SK-N-SH (cell line): ENCODE measurements around the gene TMEM106C.

ENCODE experiments used
- EP300 ChIP-seq, 2 experiments: IDR thresholded peaks; 2 replicates each; pipeline versions ENCODE4 v1.4.0 to v1.6.1; 2012; ENCODE audit warnings: borderline replicate concordance in 1 of 2, low read depth in 1 of 2, low read length in 1 of 2
- FOXM1 ChIP-seq: IDR thresholded peaks from 2 replicates; pipeline ENCODE4 v1.4.0; 2012; ENCODE audit warnings: low read depth, mild to moderate bottlenecking
- GABPA ChIP-seq: IDR thresholded peaks from 2 replicates; pipeline ENCODE4 v1.4.0; 2012; ENCODE audit warnings: low read depth, mild to moderate bottlenecking
- GATA2 ChIP-seq: sonication (generic); formaldehyde crosslinking; IDR thresholded peaks from 2 replicates; pipeline ENCODE4 v1.5.0; 2020; ENCODE audit warnings: mild to moderate bottlenecking, missing genetic modification reagents
- JUND ChIP-seq: IDR thresholded peaks from 2 replicates; pipeline ENCODE4 v1.4.0; 2012
- NRF1 ChIP-seq: IDR thresholded peaks from 2 replicates; pipeline ENCODE4 v1.6.1; 2012; ENCODE audit warnings: low read depth, mild to moderate bottlenecking, low read length
- RAD21 ChIP-seq: IDR thresholded peaks from 2 replicates; pipeline ENCODE4 v1.6.1; 2012; ENCODE audit warnings: mild to moderate bottlenecking, low read length
- RCOR1 ChIP-seq: fragments of 150-350 bp; IDR thresholded peaks from 2 replicates; pipeline ENCODE4 v1.6.1; 2017; ENCODE audit warnings: antibody characterized with exemption, low read length
- TAF1 ChIP-seq: IDR thresholded peaks from 2 replicates; pipeline ENCODE4 v1.6.1; 2012; ENCODE audit warnings: low read depth, mild to moderate bottlenecking, low read length, moderate library complexity, borderline replicate concordance
- TCF12 ChIP-seq: IDR thresholded peaks from 2 replicates; pipeline ENCODE4 v1.4.0; 2012
- TEAD4 ChIP-seq: IDR thresholded peaks from 2 replicates; pipeline ENCODE4 v1.4.0; 2012; ENCODE audit warnings: mild to moderate bottlenecking, borderline replicate concordance; ENCODE audit not compliant: insufficient read depth
- TF ChIP-seq, protein P1 (sequence below): fragments of 200-600 bp; sonication (generic); IDR thresholded peaks from 2 replicates; pipeline ENCODE4 v1.6.1; 2017; ENCODE audit warnings: antibody characterized with exemption, mild to moderate bottlenecking, moderate library complexity
- TF ChIP-seq, protein P2 (sequence below): IDR thresholded peaks from 2 replicates; pipeline ENCODE4 v1.6.1; 2012; ENCODE audit warnings: mild to moderate bottlenecking, low read depth, low read length, moderate library complexity

DNA sequence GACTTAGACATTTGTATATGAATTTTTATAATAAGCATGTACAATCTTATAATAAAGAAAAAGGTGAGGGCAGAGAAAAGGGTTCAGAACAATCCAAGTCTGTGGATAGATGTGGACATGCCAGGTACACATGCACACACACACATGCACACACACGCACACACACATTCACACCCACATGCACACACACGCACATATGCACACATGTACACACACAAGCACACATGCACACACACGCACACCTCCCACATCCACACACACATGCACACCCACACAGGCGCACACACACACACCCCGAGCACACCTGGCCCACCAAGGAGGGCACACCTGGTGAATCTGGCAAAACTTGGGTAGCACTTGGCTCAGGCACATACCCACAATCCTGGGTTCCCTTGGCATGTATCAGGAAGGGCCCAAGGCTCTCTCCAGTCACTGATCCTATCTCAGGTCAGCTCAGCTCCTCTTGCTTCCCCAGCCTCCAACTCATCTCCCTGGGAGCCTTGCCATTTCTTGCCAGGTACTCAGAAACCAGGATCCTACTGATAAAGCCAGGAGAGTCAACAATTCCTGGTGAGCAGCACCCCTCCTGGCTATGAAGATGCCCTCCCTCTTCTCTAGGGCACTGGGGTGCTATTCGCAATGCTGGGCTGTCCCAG, 18.6 kb upstream of the TMEM106C start:
- TF ChIP-seq, protein P1, sequence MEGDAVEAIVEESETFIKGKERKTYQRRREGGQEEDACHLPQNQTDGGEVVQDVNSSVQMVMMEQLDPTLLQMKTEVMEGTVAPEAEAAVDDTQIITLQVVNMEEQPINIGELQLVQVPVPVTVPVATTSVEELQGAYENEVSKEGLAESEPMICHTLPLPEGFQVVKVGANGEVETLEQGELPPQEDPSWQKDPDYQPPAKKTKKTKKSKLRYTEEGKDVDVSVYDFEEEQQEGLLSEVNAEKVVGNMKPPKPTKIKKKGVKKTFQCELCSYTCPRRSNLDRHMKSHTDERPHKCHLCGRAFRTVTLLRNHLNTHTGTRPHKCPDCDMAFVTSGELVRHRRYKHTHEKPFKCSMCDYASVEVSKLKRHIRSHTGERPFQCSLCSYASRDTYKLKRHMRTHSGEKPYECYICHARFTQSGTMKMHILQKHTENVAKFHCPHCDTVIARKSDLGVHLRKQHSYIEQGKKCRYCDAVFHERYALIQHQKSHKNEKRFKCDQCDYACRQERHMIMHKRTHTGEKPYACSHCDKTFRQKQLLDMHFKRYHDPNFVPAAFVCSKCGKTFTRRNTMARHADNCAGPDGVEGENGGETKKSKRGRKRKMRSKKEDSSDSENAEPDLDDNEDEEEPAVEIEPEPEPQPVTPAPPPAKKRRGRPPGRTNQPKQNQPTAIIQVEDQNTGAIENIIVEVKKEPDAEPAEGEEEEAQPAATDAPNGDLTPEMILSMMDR = no peak
- TF ChIP-seq NRF1 (no peak), TAF1 (no peak), RAD21 (no peak), GABPA (no peak), JUND (no peak), FOXM1 (no peak), TCF12 (no peak), RCOR1 (no peak), GATA2 (CRISPR knock-in tag) (no peak), EP300 (IDR thresholded peaks at IDR 0.05; ENCODE audit: borderline replicate concordance in 1 of 2, low read depth in 1 of 2, low read length in 1 of 2) (no peak), TEAD4 (no peak)
- TF ChIP-seq, protein P2, sequence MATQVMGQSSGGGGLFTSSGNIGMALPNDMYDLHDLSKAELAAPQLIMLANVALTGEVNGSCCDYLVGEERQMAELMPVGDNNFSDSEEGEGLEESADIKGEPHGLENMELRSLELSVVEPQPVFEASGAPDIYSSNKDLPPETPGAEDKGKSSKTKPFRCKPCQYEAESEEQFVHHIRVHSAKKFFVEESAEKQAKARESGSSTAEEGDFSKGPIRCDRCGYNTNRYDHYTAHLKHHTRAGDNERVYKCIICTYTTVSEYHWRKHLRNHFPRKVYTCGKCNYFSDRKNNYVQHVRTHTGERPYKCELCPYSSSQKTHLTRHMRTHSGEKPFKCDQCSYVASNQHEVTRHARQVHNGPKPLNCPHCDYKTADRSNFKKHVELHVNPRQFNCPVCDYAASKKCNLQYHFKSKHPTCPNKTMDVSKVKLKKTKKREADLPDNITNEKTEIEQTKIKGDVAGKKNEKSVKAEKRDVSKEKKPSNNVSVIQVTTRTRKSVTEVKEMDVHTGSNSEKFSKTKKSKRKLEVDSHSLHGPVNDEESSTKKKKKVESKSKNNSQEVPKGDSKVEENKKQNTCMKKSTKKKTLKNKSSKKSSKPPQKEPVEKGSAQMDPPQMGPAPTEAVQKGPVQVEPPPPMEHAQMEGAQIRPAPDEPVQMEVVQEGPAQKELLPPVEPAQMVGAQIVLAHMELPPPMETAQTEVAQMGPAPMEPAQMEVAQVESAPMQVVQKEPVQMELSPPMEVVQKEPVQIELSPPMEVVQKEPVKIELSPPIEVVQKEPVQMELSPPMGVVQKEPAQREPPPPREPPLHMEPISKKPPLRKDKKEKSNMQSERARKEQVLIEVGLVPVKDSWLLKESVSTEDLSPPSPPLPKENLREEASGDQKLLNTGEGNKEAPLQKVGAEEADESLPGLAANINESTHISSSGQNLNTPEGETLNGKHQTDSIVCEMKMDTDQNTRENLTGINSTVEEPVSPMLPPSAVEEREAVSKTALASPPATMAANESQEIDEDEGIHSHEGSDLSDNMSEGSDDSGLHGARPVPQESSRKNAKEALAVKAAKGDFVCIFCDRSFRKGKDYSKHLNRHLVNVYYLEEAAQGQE = no peak
